NCI-H748 (cell line): Measurements from ENCODE around the gene CHD6.

Experiments used
- DNase-seq: peaks from one replicate; lab custom pipeline; 2025; ENCODE audit not compliant: unreplicated experiment; lab: John Stamatoyannopoulos, UW

Gene CHD6

GRCh38 chr20:41623625-41624375 lies 5.6 kb upstream of the CHD6 start:
- no peak for DNase-seq

DNA sequence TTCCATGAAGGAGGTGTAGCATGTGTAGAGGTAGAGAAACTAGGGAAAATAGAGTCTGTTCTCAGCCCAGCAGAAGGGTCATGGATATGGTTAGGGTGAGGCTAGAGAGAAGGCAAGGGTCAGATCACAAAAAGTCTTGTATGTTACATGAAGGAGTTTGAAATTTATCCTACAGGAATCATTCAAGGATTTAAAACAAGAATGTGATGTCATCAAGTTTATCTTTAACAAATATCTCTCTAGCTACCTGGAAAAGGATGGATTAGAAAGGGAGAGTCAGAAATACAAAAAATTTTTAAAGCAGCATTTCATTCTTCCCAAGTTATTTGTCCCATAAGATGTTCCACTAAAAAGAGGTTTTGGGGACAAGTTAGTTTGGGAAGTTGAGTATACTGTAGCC lies 4.4 kb upstream of the CHD6 start:
- DNase-seq = no peak

DNA sequence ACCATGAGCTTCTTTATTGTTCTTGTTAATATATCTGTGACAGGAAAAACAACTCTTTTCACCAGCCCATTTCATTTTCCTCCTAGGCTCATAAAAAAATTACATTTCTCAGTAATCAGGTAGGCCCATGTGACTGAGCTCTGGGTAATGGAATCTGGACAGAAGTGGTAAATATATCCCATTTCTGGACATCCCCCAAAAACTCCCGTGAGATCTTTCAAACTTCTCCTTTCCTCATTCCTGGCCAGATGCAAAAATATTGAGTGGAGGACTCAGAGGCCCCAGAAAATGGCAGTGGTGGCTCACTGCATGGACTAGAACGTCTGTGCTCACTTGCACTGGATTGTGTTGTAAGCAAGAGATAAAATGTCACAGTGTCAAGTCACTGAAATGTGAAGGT lies 3.8 kb upstream of the CHD6 start:
- no peak for DNase-seq

GRCh38 chr20:41621421-41621820 lies 3.2 kb upstream of the CHD6 start:
- no peak for DNase-seq

DNA sequence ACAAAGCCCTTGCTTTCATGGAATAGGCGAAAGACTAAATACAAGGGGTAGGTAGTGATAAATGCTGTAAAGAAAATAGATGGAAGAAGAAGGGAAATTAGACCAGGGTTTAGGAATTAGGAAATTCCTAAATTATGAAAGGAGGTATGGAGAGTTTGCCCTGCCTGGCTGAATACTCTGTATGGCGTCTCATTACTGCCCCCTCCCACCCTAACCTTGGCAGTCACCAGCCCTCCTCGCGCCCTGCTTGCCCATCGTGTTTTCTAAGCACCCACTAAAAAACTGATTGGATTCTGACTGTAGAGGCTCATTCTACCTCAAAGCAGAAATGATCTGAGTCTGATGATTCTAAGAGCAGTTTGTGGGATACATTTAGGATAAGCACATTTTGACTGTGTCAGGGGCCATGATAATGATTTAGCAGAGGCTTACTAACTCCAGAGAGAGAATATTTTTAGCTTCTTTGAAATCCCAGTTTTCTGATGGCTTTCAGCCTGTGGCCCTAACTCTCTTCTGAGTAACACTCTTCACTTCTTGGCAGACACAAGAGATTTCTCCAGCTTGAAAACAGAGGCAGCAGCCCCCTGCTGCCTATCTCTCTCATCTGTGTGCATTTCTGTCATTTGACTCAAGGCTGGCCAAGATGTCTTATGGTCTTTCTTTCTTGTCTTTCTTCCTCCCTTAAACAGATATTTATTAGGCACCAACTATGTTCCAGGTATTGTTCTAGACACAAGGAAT lies 1.4 kb upstream of the CHD6 start:
- DNase-seq = peak; percentile 50

DNA sequence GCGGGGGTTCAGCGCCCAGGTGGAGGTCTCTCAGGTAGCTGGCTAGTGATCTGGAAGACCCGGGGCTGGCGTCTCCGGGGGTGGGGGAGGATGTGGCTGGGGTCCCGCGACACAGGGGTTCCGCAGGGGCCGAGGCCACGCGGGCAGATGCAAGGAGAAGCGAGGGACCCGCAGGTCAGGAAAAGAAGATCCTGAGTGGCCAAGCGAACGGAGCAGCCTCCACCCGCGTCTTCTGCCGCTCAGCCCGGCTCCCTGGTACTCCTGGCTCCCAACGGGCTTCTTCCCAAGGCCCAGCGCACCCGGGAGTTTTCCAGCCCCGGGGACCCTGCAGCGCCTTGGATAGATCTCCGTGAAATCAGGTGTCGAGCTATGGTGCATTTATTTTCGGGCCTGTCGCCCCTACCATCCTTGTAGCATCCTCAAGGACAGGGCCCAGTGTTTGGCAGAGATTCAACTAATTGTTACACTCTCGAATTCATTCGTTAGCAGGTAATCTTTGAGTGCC lies 682 bp upstream of the CHD6 start:
- DNase-seq = peak; percentile 69

GRCh38 chr20:41617059-41617901 lies 897 bp downstream of the CHD6 start:
- DNase-seq = peak; percentile 57

DNA sequence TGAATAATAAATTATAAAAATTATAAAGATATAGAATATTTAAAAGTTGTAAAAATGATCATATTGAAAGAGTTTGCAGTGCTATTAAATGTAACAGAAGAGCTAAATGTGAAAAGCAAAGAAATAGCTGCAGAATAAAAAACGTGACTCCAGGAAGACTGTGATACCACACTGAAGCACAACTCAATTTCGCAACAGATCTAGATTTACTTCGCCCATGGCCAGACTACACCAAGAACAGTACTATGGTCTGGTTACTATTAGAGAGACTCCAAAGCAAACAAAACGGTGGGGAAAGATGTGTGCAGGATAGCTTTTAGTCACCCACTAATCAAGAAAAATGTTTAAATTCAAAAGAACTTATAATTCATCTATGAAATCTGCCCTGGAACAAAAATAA lies 1.9 kb downstream of the CHD6 start:
- peak; percentile 21 for DNase-seq

GRCh38 chr20:41615676-41616075 lies 2.5 kb downstream of the CHD6 start:
- no peak for DNase-seq

DNA sequence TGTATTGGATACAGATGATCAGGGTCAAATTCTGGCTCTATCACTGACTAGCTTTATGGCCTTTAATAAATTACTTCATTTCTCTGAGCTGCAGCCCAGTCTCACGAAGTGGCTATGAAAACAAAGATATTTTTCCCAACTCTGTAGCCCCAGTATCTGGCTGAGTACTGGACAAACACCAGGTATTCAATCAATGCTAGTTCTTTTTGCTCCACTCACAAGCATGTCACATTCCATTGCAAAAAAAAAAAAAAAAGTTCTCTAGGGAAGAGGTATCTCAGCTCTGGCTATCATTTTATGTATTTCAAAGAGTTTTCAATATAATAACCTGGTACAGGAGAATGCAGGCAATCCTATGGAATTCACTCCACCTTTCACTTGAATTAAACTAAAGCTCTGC lies 3.1 kb downstream of the CHD6 start:
- no peak for DNase-seq

GRCh38 chr20:41613321-41613720 lies 4.9 kb downstream of the CHD6 start:
- DNase-seq = no peak

- no peak for DNase-seq
Observed at GRCh38 chr20:41609474-41609873, 8.7 kb downstream of the CHD6 start.

DNA sequence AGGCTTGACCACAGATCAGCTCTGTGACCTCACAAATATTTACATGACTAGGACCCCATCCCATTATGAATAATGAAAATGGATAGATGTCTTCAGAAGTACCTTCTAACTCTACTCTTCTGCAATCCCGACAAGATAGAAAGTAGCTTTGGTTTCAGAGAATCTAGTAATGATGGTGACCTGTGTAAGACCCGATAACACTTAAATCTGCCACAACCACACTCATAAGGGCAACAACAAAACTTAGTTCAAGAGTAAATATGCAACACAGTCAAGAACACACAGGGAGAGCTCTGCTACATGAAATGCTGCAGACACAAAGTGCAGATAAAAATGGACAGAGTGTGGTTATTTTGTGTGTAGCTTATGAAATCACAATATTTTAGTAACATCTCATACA lies 9.6 kb downstream of the CHD6 start:
- DNase-seq = no peak

- DNase-seq = no peak
Observed at GRCh38 chr20:41607791-41608190, 10.4 kb downstream of the CHD6 start.

GRCh38 chr20:41604002-41604401 lies 14.2 kb downstream of the CHD6 start:
- DNase-seq = no peak

DNA sequence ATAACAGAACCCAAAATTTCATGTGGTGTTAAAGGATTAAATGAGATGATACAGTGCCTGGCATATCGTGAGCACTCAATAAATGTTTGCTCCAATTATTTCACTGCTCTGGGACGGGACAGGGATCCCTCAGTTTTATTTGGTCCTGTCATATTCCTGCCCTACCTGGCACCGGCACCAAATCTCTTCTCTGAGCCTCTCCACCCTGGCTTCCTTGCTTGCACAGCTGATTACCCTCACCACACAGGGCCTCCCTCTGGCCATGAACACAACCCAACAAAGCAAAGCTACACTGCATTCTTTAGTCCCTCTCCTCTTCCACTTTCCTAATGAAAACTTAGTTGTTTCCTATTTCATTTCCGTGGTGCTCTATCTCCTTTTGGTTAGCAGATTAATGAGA lies 16.4 kb downstream of the CHD6 start:
- DNase-seq = no peak

DNA sequence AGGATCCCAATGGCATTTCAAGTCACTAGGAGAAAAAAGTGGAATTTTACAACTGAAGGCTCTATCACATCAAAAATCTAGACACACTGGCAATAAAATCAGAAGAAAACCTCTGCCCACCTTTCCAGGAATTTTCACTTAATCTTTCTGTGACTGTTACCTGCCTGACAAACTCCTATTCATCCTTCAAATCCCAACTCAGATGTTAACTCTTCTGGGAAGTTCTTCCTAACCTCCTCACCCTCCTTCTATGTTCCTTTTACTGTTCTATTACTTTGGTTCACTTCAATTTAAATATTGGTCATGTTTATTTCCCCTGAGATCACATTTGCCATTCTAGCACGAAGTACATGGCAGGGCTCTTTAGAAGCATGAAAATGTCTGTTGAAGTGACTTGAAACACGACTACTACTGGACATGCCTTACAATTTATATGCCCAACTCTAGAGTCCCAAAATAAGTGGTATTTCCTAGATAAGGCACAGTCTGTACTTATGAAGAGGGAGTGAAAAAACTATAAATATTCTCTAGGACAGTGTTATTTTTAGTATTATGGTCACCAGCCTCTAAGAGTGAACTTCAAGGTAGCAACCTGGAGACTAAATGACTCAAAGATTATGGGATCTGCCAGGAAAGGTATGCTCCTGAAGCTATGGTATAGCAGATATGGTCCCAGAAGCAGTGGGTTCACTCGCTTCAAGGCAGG lies 17.1 kb downstream of the CHD6 start:
- no peak for DNase-seq

- no peak for DNase-seq
Observed at GRCh38 chr20:41599699-41600104, 18.5 kb downstream of the CHD6 start.

- DNase-seq = no peak
Observed at GRCh38 chr20:41598719-41599118, 19.5 kb downstream of the CHD6 start.

DNA sequence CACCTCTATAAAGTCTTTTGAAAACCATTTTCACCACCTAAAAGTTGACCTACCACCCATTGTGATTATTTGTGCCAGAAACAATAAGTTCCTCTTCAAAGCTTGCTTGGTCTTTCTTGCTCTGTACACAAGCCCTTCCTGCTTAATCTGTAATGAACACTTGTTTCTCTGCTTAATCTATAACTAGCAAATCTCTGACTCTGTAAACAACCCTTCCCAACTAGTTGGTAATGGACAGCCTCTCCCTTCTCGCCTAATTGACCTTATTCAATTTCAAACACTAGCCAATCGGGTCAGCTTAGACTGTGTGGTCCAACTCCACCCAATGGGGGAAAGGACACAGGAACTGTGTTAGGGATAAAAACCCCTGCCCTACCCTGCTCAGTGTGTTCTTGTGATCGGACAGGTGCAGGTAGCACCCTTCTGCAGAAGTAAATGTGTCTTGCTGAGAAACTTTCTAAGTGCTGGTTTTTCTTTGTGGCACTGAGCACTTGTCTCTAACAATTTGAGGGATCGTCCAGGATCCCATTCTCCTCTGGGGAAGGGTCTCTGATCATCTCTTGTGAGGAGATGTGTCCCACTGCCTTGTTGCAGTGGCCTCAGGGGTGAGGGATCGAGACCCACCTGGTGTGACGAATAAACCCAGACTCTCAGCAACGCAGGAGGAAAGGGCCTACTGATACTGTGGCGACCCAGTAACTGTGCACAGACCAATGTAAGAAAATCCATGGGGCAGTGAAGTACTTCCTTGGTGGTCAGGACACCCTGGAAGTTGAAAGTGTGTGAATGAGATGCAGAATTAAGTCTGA lies 23.5 kb downstream of the CHD6 start:
- DNase-seq = no peak
